Measurements from ENCODE around the gene SKP2.

SKP2 gene

GRCh38 chr5:36173426-36173825 lies 21.5 kb downstream of the SKP2 start:
- TF ChIP-seq CTCF (conservative IDR thresholded peaks at IDR 0.05; ENCODE audit: low read length): no peak
- H3K4me3 ChIP-seq (ENCODE audit: low read length): no peak overlapping the region
- DNase-seq (ENCODE audit: low read depth): no peak

- no peak for DNase-seq (ENCODE audit: low read depth)
- TF ChIP-seq CTCF (conservative IDR thresholded peaks at IDR 0.05; ENCODE audit: low read length): no peak
- no peak overlapping the region for H3K4me3 ChIP-seq (ENCODE audit: low read length)
These were observed 22.2 kb downstream of the SKP2 start for GRCh38 chr5:36174119-36174518.

GRCh38 chr5:36175043-36175442 lies 23.1 kb downstream of the SKP2 start:
- H3K4me3 ChIP-seq (ENCODE audit: low read length): no peak overlapping the region
- no peak for TF ChIP-seq CTCF (conservative IDR thresholded peaks at IDR 0.05; ENCODE audit: low read length)
- DNase-seq (ENCODE audit: low read depth): no peak

- no peak for DNase-seq (ENCODE audit: low read depth)
- TF ChIP-seq CTCF (conservative IDR thresholded peaks at IDR 0.05; ENCODE audit: low read length): no peak
- no peak overlapping the region for H3K4me3 ChIP-seq (ENCODE audit: low read length)
These were observed 25.2 kb downstream of the SKP2 start for GRCh38 chr5:36177154-36177553.

GRCh38 chr5:36177715-36178523 lies 26.0 kb downstream of the SKP2 start:
- peak; percentile 61 for TF ChIP-seq CTCF (conservative IDR thresholded peaks at IDR 0.05; ENCODE audit: low read length)
- DNase-seq (ENCODE audit: low read depth): peak; percentile 57
- H3K4me3 ChIP-seq (ENCODE audit: low read length): no peak overlapping the region

- no peak for TF ChIP-seq CTCF (conservative IDR thresholded peaks at IDR 0.05; ENCODE audit: low read length)
- DNase-seq (ENCODE audit: low read depth): no peak
- H3K4me3 ChIP-seq (ENCODE audit: low read length): no peak overlapping the region
These were observed 26.6 kb downstream of the SKP2 start for GRCh38 chr5:36178524-36178890.

- H3K4me3 ChIP-seq (ENCODE audit: low read length): no peak overlapping the region
- TF ChIP-seq CTCF (conservative IDR thresholded peaks at IDR 0.05; ENCODE audit: low read length): no peak
These were observed 28.0 kb downstream of the SKP2 start for GRCh38 chr5:36179950-36180349.

More at GRCh38 chr5:36179950-36180349, 28.0 kb downstream of the SKP2 start:
- no peak for DNase-seq (ENCODE audit: low read depth)

Data from AG10803 (cell line).